Measurements from ENCODE around the gene DYTN. TPM values are rescaled to one million over a fixed set of nuclear protein-coding genes. Genes with fewer than 3 reads are reported as not detected.

Gene DYTN, protein sequence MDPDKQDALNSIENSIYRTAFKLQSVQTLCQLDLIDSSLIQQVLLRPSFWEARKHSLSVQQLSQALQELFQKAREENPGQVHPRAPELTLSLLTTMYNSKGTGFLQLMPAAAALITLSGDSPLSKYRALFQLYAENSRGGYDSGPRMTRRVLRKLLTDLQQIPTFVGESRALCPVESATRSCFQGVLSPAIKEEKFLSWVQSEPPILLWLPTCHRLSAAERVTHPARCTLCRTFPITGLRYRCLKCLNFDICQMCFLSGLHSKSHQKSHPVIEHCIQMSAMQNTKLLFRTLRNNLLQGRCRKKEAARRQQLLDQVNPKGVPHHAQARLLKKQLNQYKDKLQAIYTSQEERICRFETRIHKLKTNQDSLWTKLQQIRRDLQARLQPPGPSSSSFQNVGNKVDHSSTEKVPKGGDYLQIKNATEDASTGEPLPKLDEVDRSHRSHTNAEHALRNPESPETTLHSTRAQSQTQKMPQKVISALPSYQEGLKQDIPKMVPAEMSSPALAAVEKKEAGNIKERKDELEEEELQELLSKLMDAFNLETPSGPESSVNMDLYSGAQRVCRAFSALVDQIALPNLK
- total RNA-seq = not detected
- not detected for polyA plus RNA-seq
- long read RNA-seq, donor 1 = 0 reads
- long read RNA-seq, donor 2 = 0 reads

DNA sequence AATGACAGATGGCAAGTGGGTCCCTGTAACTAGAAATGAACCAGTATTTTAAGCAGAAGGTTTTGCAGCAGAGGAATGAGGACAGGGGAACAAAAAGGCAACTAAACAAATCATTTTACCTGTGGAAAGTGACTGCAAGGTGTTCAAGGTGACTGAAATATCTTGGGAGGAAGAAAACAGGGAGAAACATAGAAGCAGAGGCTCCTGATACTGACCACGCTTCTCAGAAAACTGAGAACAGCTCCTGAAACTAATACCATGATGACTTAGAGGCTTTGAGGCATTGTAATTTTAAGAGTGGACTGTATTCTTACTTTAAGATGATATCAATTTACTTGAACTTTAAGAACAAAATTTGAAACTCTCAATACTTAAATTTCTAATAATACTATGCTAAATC lies at the start of gene DYTN:
TSS of gene DYTN (minus strand) at position 101 of the 400 bp plus-strand sequence. CDS start 117 bp downstream, outside the sequence.
- Histone ChIP-seq H3K4me1 (ENCODE audit: control insufficient read depth in 1 of 2, insufficient read depth in 2 of 2, low read length in 2 of 2) (no peaks in the 10 kb centered on the region), H3K36me3 (ENCODE audit: control insufficient read depth in 1 of 2, insufficient read depth in 2 of 2, low read length in 1 of 2) (no peaks in the 10 kb centered on the region), H3K27ac (ENCODE audit: low read depth in 1 of 2, low read length in 2 of 2) (no peak within 1 kb of the TSS), H3K9me3 (ENCODE audit: control insufficient read depth, low read length) (peaks cover 2% of the 10 kb centered on the region), H3K27me3 (ENCODE audit: control insufficient read depth in 1 of 2, insufficient read depth in 2 of 2, low read length in 1 of 2) (peaks cover 0 to under 1% of the 10 kb centered on the region in 2 donors), H3K4me3 (ENCODE audit: low read length in 2 of 2) (no peak within 1 kb of the TSS)
- intact Hi-C loops (cut with DNase I) = no loop called here
- DNase-seq (no peak), ATAC-seq (ENCODE audit: low FRiP score) (no peak)
- whole genome bisulfite sequencing, 2 donors = 72 to 75% methylated on average over 1 of the region's 1 CpG

DNA sequence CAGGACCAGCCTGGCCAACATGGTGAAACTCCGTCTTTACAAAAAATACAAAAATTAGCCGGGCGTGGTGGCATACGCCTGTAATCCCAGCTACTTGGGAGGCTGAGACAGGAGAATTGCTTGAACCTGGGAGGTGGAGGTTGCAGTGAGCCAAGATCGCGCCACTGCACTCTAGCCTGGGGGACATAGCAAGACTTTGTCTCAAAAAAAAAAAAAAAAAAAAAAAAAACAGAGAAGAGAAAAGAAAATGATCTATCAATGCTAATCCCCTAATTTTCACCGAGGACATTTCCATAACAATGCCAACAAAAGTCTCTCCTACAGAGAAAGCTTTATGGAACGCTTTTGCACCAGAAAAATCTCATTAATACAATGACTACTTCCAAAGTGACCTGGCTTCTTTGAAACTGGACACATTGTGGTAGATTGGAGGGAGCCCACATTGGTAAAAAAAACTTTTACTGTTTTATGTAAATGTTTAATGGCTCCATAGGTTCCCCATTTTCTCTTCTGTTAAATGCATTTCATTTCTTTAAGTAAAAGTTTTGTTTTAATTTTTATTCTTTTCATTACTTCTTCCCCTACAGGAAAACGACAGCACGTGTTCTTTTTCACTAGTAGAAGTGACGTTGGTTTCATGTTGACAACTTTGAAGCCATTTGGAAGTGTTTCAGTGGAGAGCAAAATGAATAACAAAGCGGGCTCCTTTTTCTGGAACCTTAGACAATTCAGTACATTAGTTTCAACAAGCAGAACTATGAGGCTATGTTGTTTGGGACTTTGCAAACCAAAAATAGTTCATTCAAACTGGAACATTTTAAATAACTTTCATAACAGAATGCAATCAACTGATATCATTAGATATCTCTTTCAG lies 48.1 kb upstream of the DYTN start:
- H3K9me3 ChIP-seq (ENCODE audit: control insufficient read depth, low read length) = no peaks in the 10 kb centered on the region
- H3K4me3 ChIP-seq (ENCODE audit: low read length in 2 of 2) = peak overlapping the region; percentile 86 to 98
- peaks cover 0 to 3% of the 10 kb centered on the region in 2 donors for H3K4me1 ChIP-seq (ENCODE audit: control insufficient read depth in 1 of 2, insufficient read depth in 2 of 2, low read length in 2 of 2)
- no peaks in the 10 kb centered on the region for H3K36me3 ChIP-seq (ENCODE audit: control insufficient read depth in 1 of 2, insufficient read depth in 2 of 2, low read length in 1 of 2)
- H3K27ac ChIP-seq (ENCODE audit: low read depth in 1 of 2, low read length in 2 of 2) = no peak overlapping the region
- WGBS, 2 donors = 36 to 38% methylated on average over 12 of the region's 12 CpGs
- no peak for ATAC-seq (ENCODE audit: low FRiP score)
- H3K27me3 ChIP-seq (ENCODE audit: control insufficient read depth in 1 of 2, insufficient read depth in 2 of 2, low read length in 1 of 2) = no peaks in the 10 kb centered on the region
- no peak for DNase-seq
- intact Hi-C loops (cut with DNase I) = no loop called here

- Histone ChIP-seq H3K27me3 (ENCODE audit: control insufficient read depth in 1 of 2, insufficient read depth in 2 of 2, low read length in 1 of 2) (no peaks in the 10 kb centered on the region), H3K4me1 (ENCODE audit: control insufficient read depth in 1 of 2, insufficient read depth in 2 of 2, low read length in 2 of 2) (peaks cover 0 to 3% of the 10 kb centered on the region in 2 donors), H3K27ac (ENCODE audit: low read depth in 1 of 2, low read length in 2 of 2) (peak within 1 kb of the TSS in 1 of 2 donors; percentile 96), H3K4me3 (ENCODE audit: low read length in 2 of 2) (peak within 1 kb of the TSS; percentile 86 to 98), H3K36me3 (ENCODE audit: control insufficient read depth in 1 of 2, insufficient read depth in 2 of 2, low read length in 1 of 2) (no peaks in the 10 kb centered on the region), H3K9me3 (ENCODE audit: control insufficient read depth, low read length) (no peaks in the 10 kb centered on the region)
- intact Hi-C loops (cut with DNase I) = no loop called here
- WGBS, 2 donors = 0% methylated on average over 46 of the region's 46 CpGs
- DNase-seq (peak; percentile 94 to 97), ATAC-seq (ENCODE audit: low FRiP score) (peak; percentile 97)
Measured at GRCh38 chr2:206765242-206766056, 47.3 kb upstream of the DYTN start, which contains the start of the genes FASTKD2 and MDH1B. FASTKD2 (plus strand) TSS chr2:206765606; CDS start chr2:206766694, 1,088 bp downstream. MDH1B (minus strand) TSS chr2:206765328; CDS start chr2:206765271, 57 bp downstream.

GRCh38 chr2:206764673-206765241 lies 46.6 kb upstream of the DYTN start:
- 5% methylated on average over 18 of the region's 18 CpGs for WGBS, 2 donors

GRCh38 chr2:206756816-206757215 lies 38.6 kb upstream of the DYTN start:
- Histone ChIP-seq H3K27ac (ENCODE audit: low read depth in 1 of 2, low read length in 2 of 2) (no peak overlapping the region), H3K4me3 (ENCODE audit: low read length in 2 of 2) (no peak overlapping the region), H3K4me1 (ENCODE audit: control insufficient read depth in 1 of 2, insufficient read depth in 2 of 2, low read length in 2 of 2) (no peaks in the 10 kb centered on the region), H3K36me3 (ENCODE audit: control insufficient read depth in 1 of 2, insufficient read depth in 2 of 2, low read length in 1 of 2) (peaks cover 0 to 3% of the 10 kb centered on the region in 2 donors), H3K9me3 (ENCODE audit: control insufficient read depth, low read length) (no peaks in the 10 kb centered on the region), H3K27me3 (ENCODE audit: control insufficient read depth in 1 of 2, insufficient read depth in 2 of 2, low read length in 1 of 2) (no peaks in the 10 kb centered on the region)
- intact Hi-C loops (cut with DNase I) = no loop called here
- ATAC-seq (ENCODE audit: low FRiP score) (no peak), DNase-seq (no peak)
- WGBS, 2 donors = 34 to 38% methylated on average over 1 of the region's 1 CpG

More at GRCh38 chr2:206764673-206765241, 46.6 kb upstream of the DYTN start:
- Histone ChIP-seq H3K27ac (ENCODE audit: low read depth in 1 of 2, low read length in 2 of 2) (peak overlapping the region in 1 of 2 donors; percentile 28), H3K4me1 (ENCODE audit: control insufficient read depth in 1 of 2, insufficient read depth in 2 of 2, low read length in 2 of 2) (peaks cover 0 to 3% of the 10 kb centered on the region in 2 donors), H3K9me3 (ENCODE audit: control insufficient read depth, low read length) (no peaks in the 10 kb centered on the region), H3K27me3 (ENCODE audit: control insufficient read depth in 1 of 2, insufficient read depth in 2 of 2, low read length in 1 of 2) (no peaks in the 10 kb centered on the region), H3K36me3 (ENCODE audit: control insufficient read depth in 1 of 2, insufficient read depth in 2 of 2, low read length in 1 of 2) (no peaks in the 10 kb centered on the region), H3K4me3 (ENCODE audit: low read length in 2 of 2) (peak overlapping the region; percentile 35 to 86)
- DNase-seq = no peak
- no peak for ATAC-seq (ENCODE audit: low FRiP score)
- intact Hi-C loops (cut with DNase I) = no loop called here

DNA sequence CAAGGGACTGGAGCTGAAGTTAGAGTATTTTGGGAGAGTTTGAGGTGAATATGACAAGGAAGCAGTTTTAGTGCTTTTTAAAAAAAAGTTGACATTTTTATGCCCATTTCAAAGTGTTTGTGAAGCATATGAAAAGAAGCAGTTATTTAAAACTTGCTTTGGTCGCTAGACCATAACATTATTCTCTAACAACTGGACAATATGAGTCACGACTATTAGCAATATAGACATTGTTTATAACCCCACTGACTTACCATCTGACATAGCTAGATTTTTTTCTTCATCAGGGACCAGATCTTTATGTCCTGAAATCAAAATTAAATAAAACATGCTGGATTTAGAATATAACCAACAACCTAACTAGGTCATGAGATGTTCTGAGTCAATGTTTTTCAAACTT lies 22.6 kb upstream of the DYTN start:
- WGBS, 2 donors = 60 to 67% methylated on average over 2 of the region's 2 CpGs
- ATAC-seq (ENCODE audit: low FRiP score) (no peak), DNase-seq (no peak)
- no peaks in the 10 kb centered on the region for H3K4me1 ChIP-seq (ENCODE audit: control insufficient read depth in 1 of 2, insufficient read depth in 2 of 2, low read length in 2 of 2)
- no peaks in the 10 kb centered on the region for H3K9me3 ChIP-seq (ENCODE audit: control insufficient read depth, low read length)
- intact Hi-C loops (cut with DNase I) = no loop called here
- H3K4me3 ChIP-seq (ENCODE audit: low read length in 2 of 2) = no peak overlapping the region
- no peaks in the 10 kb centered on the region for H3K36me3 ChIP-seq (ENCODE audit: control insufficient read depth in 1 of 2, insufficient read depth in 2 of 2, low read length in 1 of 2)
- H3K27ac ChIP-seq (ENCODE audit: low read depth in 1 of 2, low read length in 2 of 2) = no peak overlapping the region
- no peaks in the 10 kb centered on the region for H3K27me3 ChIP-seq (ENCODE audit: control insufficient read depth in 1 of 2, insufficient read depth in 2 of 2, low read length in 1 of 2)

- WGBS, 2 donors = 51 to 52% methylated on average over 2 of the region's 2 CpGs
Measured at GRCh38 chr2:206739271-206739670, 21.1 kb upstream of the DYTN start.

More at GRCh38 chr2:206739271-206739670, 21.1 kb upstream of the DYTN start:
- Histone ChIP-seq H3K4me3 (ENCODE audit: low read length in 2 of 2) (no peak overlapping the region), H3K36me3 (ENCODE audit: control insufficient read depth in 1 of 2, insufficient read depth in 2 of 2, low read length in 1 of 2) (no peaks in the 10 kb centered on the region), H3K27me3 (ENCODE audit: control insufficient read depth in 1 of 2, insufficient read depth in 2 of 2, low read length in 1 of 2) (no peaks in the 10 kb centered on the region), H3K4me1 (ENCODE audit: control insufficient read depth in 1 of 2, insufficient read depth in 2 of 2, low read length in 2 of 2) (no peaks in the 10 kb centered on the region), H3K27ac (ENCODE audit: low read depth in 1 of 2, low read length in 2 of 2) (no peak overlapping the region), H3K9me3 (ENCODE audit: control insufficient read depth, low read length) (peaks cover 3% of the 10 kb centered on the region)
- no peak for ATAC-seq (ENCODE audit: low FRiP score)
- intact Hi-C loops (cut with DNase I) = no loop called here
- no peak for DNase-seq

Measured in aorta (tissue), 5 donors.